Measurements from ENCODE around the gene VEZT. TPM values are rescaled to one million over a fixed set of nuclear protein-coding genes. Genes with fewer than 3 reads are reported as not detected.

The VEZT gene
- total and polyA plus RNA-seq, 9 of the 15 experiments (the other 6 are each of a cell fraction or from before 2014, with no cell fraction given), result 16.1 to 61.5 (median 32.6) TPM

GRCh38 chr12:95336387-95337067, 118.9 kb downstream of the VEZT start (continued):
- TF ChIP-seq STAG1 (CRISPR knock-in tag; IDR thresholded peaks at IDR 0.05; ENCODE audit: borderline replicate concordance), result peak; percentile 62; the same call in 1 of the 2 replicates
- no peak for TF ChIP-seq TFE3 (CRISPR knock-in tag; IDR thresholded peaks at IDR 0.05)
- no peak for TF ChIP-seq NCOA1 (IDR thresholded peaks at IDR 0.05; ENCODE audit: low read depth)
- TF ChIP-seq ETV6 (IDR thresholded peaks at IDR 0.05; ENCODE audit: borderline replicate concordance in 1 of 2, low read depth in 2 of 2, low read length in 1 of 2), result no peak
- TF ChIP-seq ETV6 (CRISPR knock-in tag; IDR thresholded peaks at IDR 0.05; ENCODE audit: borderline replicate concordance), result no peak
- no peak for TF ChIP-seq TCFL5 (CRISPR knock-in tag; conservative IDR thresholded peaks at IDR 0.05)
- TF ChIP-seq STAT6 (CRISPR knock-in tag; IDR thresholded peaks at IDR 0.05), result no peak
- TF ChIP-seq SUPT5H (IDR thresholded peaks at IDR 0.05), result no peak
- TF ChIP-seq BRF2 (IDR thresholded peaks at IDR 0.05; ENCODE audit: borderline replicate concordance, insufficient read depth, insufficient read length), result no peak
- no peak for TF ChIP-seq ARID3B (CRISPR knock-in tag; IDR thresholded peaks at IDR 0.05; ENCODE audit: borderline replicate concordance)
- TF ChIP-seq NFIC (IDR thresholded peaks at IDR 0.05), result peak; percentile 52
- no peak for TF ChIP-seq ZNF407 (IDR thresholded peaks at IDR 0.05; ENCODE audit: low read depth)

Measured in K562 (cell line).